ENCODE results near the gene GRIA4.

Gene GRIA4

DNA sequence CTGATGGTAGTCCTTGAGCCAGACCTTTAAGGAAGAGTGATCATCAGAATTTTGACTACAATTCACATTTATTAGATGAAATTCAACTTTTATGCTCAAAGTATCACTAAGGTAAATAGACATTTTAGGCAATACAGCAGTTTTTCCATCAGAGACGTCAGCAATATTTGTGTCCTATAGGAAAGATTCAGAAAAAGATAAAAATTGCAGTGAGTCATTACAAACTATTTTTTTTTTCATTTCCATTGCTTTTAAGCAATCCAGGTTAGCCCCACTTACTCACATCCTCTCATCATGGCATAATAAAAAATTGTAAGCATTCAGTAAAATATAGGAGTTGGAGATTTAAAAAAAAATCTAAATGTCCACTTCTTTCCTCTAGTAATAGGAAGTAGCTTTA, 365.3 kb downstream of the GRIA4 start:
- Histone ChIP-seq H3K27ac (ENCODE audit: extremely low read depth, low read depth, low read length) (no peak overlapping the region), H3K36me3 (ENCODE audit: control insufficient read depth in 2 of 2, insufficient read depth in 1 of 2, low read length in 2 of 2) (no peaks in the 10 kb centered on the region), H3K9me3 (ENCODE audit: control insufficient read depth, insufficient read depth, low read depth, low read length) (no peaks in the 10 kb centered on the region), H3K4me1 (ENCODE audit: control insufficient read depth, insufficient read depth, low read length) (no peaks in the 10 kb centered on the region), H3K4me3 (ENCODE audit: low read depth, low read length) (no peak overlapping the region)
- CTCF ChIA-PET, result interaction anchor here (0.6 kb wide), 1 partner anchor 100 kb away, joined by 3 read pairs; no protein-coding TSS in a partner anchor
- POLR2A ChIA-PET, result no interaction called here
- TF ChIP-seq SALL2 (tag by site-specific recombination; IDR thresholded peaks at IDR 0.05; ENCODE audit: borderline replicate concordance), result no peak
- TF ChIP-seq, protein P1, sequence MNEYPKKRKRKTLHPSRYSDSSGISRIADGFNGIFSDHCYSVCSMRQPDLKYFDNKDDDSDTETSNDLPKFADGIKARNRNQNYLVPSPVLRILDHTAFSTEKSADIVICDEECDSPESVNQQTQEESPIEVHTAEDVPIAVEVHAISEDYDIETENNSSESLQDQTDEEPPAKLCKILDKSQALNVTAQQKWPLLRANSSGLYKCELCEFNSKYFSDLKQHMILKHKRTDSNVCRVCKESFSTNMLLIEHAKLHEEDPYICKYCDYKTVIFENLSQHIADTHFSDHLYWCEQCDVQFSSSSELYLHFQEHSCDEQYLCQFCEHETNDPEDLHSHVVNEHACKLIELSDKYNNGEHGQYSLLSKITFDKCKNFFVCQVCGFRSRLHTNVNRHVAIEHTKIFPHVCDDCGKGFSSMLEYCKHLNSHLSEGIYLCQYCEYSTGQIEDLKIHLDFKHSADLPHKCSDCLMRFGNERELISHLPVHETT (tag by site-specific recombination; IDR thresholded peaks at IDR 0.05), result no peak
- TF ChIP-seq HOXD13 (CRISPR knock-in tag; IDR thresholded peaks at IDR 0.05; ENCODE audit: borderline replicate concordance), result no peak
- no peak for TF ChIP-seq ZNF529 (tag by site-specific recombination; IDR thresholded peaks at IDR 0.05; ENCODE audit: insufficient replicate concordance)
- no peak for TF ChIP-seq PRDM10 (tag by site-specific recombination; IDR thresholded peaks at IDR 0.05)
- TF ChIP-seq SCRT1 (tag by site-specific recombination; IDR thresholded peaks at IDR 0.05; ENCODE audit: borderline replicate concordance), result no peak
- no peak for TF ChIP-seq ZNF394 (tag by site-specific recombination; IDR thresholded peaks at IDR 0.05; ENCODE audit: borderline replicate concordance)
- TF ChIP-seq, protein P2, sequence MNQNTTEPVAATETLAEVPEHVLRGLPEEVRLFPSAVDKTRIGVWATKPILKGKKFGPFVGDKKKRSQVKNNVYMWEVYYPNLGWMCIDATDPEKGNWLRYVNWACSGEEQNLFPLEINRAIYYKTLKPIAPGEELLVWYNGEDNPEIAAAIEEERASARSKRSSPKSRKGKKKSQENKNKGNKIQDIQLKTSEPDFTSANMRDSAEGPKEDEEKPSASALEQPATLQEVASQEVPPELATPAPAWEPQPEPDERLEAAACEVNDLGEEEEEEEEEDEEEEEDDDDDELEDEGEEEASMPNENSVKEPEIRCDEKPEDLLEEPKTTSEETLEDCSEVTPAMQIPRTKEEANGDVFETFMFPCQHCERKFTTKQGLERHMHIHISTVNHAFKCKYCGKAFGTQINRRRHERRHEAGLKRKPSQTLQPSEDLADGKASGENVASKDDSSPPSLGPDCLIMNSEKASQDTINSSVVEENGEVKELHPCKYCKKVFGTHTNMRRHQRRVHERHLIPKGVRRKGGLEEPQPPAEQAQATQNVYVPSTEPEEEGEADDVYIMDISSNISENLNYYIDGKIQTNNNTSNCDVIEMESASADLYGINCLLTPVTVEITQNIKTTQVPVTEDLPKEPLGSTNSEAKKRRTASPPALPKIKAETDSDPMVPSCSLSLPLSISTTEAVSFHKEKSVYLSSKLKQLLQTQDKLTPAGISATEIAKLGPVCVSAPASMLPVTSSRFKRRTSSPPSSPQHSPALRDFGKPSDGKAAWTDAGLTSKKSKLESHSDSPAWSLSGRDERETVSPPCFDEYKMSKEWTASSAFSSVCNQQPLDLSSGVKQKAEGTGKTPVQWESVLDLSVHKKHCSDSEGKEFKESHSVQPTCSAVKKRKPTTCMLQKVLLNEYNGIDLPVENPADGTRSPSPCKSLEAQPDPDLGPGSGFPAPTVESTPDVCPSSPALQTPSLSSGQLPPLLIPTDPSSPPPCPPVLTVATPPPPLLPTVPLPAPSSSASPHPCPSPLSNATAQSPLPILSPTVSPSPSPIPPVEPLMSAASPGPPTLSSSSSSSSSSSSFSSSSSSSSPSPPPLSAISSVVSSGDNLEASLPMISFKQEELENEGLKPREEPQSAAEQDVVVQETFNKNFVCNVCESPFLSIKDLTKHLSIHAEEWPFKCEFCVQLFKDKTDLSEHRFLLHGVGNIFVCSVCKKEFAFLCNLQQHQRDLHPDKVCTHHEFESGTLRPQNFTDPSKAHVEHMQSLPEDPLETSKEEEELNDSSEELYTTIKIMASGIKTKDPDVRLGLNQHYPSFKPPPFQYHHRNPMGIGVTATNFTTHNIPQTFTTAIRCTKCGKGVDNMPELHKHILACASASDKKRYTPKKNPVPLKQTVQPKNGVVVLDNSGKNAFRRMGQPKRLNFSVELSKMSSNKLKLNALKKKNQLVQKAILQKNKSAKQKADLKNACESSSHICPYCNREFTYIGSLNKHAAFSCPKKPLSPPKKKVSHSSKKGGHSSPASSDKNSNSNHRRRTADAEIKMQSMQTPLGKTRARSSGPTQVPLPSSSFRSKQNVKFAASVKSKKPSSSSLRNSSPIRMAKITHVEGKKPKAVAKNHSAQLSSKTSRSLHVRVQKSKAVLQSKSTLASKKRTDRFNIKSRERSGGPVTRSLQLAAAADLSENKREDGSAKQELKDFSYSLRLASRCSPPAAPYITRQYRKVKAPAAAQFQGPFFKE (tag by site-specific recombination; IDR thresholded peaks at IDR 0.05; ENCODE audit: borderline replicate concordance), result no peak
- TF ChIP-seq ZFP69B (tag by site-specific recombination; IDR thresholded peaks at IDR 0.05), result no peak
- no peak for TF ChIP-seq ZNF629 (tag by site-specific recombination; IDR thresholded peaks at IDR 0.05)
- TF ChIP-seq WT1 (tag by site-specific recombination; IDR thresholded peaks at IDR 0.05), result no peak
- no peak for TF ChIP-seq ZNF433 (tag by site-specific recombination; IDR thresholded peaks at IDR 0.05; ENCODE audit: low read depth)
- no peak for TF ChIP-seq ZNF660 (tag by site-specific recombination; IDR thresholded peaks at IDR 0.05)
- TF ChIP-seq ZFP3 (tag by site-specific recombination; IDR thresholded peaks at IDR 0.05; ENCODE audit: low read depth), result no peak
- TF ChIP-seq ZNF521 (tag by site-specific recombination; IDR thresholded peaks at IDR 0.05), result no peak
- no peak for TF ChIP-seq ZNF169 (tag by site-specific recombination; IDR thresholded peaks at IDR 0.05)
- no peak for TF ChIP-seq ZNF701 (tag by site-specific recombination; IDR thresholded peaks at IDR 0.05)
- TF ChIP-seq ZNF311 (tag by site-specific recombination; IDR thresholded peaks at IDR 0.05; ENCODE audit: borderline replicate concordance), result no peak

Measured in HEK293 (cell line).